GM19035 (cell line): ENCODE results near the gene ANGEL1.
A peak's percentile ranks its signal among the peaks of the same experiment; 100 is the strongest.

Source experiments
- ATAC-seq: cut with Tn5 transposase; IDR thresholded peaks from one replicate; pipeline ENCODE4 v1.9.1; 2021; ENCODE audit not compliant: unreplicated experiment

Gene ANGEL1

GRCh38 chr14:76765461-76765931 lies 47.2 kb downstream of the ANGEL1 start:
- ATAC-seq, result no peak

DNA sequence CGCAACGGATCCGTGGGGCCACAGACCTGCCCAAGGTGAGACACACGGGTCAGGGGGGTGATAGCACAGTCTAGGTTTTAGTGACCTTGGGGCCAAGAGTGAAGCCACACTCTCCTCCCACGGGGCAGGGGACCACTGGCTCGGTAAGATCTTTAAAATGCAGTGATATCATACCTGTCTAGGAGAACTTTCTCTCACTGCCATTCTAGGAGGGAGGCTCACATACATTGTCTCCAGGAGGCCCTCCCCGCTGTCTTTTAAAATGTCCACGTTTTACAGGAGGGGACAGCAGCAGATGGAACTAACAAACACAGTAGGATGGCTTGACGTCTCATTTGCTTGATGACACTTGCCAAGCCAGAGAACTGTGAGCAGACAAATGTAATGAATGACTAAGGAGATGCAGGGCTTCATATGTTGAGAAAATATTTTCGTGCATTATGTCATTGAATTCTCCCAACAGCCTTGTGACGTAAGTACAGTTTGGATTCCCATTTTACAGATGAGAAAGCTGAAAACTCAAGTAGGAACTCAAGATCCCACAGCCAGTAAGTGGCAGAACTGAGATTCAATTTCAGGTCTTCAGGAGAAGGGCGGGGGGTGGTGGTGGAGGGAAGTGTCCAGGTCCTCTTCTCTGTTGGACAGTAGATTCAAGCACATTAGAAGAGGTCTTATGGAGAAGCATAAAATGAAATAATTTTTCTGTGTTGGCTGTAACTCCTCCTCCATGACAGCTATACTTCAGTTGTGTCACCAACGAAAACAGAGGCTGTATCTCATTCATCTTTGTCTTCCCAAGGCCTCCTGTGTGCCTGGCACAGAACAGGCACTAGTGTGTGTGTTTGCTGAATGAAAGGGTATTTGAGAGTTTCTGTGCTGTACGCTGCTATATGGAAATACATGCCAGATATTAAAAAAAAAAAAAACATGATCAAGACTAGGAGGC lies 49.3 kb downstream of the ANGEL1 start:
- no peak for ATAC-seq

- ATAC-seq, result no peak
Measured at GRCh38 chr14:76762411-76763095, 50.1 kb downstream of the ANGEL1 start.

- no peak for ATAC-seq
Measured at GRCh38 chr14:76761960-76762410, 50.7 kb downstream of the ANGEL1 start.

GRCh38 chr14:76761136-76761959 lies 51.3 kb downstream of the ANGEL1 start, which contains the start of gene VASH1:
VASH1 (plus strand) TSS chr14:76761468; CDS start chr14:76762822, 1,354 bp downstream.
- ATAC-seq, result peak; percentile 86

GRCh38 chr14:76760331-76761135 lies 52.1 kb downstream of the ANGEL1 start:
- no peak for ATAC-seq

GRCh38 chr14:76759589-76759988 lies 53.1 kb downstream of the ANGEL1 start:
- ATAC-seq, result no peak

GRCh38 chr14:76756371-76756750 lies 56.3 kb downstream of the ANGEL1 start:
- no peak for ATAC-seq

DNA sequence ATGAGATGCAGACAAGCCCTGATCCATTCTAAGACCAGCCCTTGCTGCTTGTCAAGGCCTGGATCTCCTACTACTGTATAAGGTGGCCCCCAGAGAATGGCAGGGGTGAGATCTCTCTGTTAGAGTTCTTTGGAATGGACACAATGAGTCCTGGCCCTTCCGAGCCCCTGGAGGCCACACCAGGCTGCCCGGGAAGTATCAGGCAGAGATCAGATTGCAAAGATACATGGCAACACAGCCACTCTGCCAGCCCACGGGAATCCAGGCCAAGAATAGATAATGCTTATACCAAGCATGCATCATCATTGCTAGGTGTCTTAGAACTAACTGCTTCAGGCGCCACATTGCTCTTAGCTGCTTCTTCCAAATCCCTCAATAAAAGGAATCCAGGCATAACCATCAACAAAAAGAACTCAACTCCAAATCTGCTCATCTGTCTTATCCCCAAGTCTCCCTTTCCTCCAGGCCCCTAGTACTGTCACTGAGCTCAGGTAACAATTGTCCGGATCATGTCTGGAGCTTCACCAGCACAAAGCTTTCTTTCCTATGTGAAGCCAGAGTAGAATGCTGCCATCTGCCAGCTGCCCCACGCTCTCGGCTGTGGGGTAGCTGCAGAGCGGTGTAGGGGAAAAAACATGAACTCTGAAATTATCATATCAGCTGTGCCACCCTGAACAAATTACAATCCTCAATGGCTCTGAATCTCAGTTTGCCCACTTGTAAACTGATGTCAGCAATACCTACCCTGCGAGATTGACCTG lies 56.9 kb downstream of the ANGEL1 start:
- ATAC-seq, result no peak

GRCh38 chr14:76754586-76754985 lies 58.1 kb downstream of the ANGEL1 start:
- ATAC-seq, result no peak

DNA sequence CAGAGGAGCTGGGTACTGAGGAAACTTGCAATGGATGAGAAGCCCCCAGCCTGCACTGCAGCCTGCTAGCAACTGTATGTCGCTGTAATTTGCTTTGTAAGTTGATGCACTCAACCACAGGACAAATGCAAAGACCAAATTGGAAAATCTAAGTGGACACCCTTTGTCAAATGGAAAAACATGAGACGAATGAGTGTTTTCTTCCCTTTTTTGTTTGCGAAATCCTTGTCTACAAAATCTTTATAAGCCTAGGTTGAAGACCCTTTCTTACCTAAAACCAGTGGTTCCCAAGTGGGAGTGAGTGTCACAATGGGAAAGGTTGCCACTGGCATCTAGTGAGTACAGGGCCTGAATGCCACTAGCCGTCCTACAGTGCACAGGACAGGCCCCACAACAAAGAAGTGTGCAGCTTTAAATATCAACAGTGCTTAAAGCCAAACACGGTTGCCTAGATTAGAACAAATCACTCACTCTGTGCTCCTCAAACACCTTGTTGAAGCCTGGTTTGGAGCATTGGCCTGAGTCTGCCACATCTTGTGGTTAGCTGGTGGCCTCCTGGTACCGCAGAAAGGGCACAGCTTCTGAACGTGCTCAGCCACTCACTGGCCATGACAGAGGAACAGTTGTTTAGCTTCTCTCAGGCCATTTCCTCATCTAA lies 59.0 kb downstream of the ANGEL1 start:
- ATAC-seq, result no peak

- no peak for ATAC-seq
Measured at GRCh38 chr14:76752744-76753143, 59.9 kb downstream of the ANGEL1 start.

GRCh38 chr14:76742966-76743365 lies 69.7 kb downstream of the ANGEL1 start:
- no peak for ATAC-seq

GRCh38 chr14:76742185-76742584 lies 70.5 kb downstream of the ANGEL1 start:
- ATAC-seq, result no peak

DNA sequence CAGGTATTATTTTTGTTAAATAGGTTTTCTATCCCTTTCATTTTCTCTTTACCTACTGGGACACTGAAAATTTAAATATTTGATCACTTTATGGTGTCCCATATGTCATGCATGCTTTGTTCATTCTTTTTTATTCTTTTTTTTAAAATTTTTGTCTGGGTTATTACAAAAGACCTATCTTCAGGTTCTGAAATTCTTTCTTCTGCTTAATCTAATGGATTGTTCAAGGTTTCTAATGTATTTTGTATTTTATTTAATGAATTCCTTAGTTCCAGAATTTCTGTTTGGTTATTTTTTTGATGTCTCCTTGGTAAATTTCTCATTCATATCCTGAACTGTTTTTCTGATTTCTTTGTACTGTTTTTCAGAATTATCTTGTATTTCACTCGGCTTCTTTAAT lies 71.6 kb downstream of the ANGEL1 start:
- ATAC-seq, result no peak
